ENCODE measurements around the gene ARAP1. TPM values are rescaled to one million over a fixed set of nuclear protein-coding genes. Genes with fewer than 3 reads are reported as not detected.

The ARAP1 gene
- polyA plus RNA-seq, 1 donor (not counting 4 experiments of a cell fraction or from before 2014, with no cell fraction given) = 32.8 TPM

DNA sequence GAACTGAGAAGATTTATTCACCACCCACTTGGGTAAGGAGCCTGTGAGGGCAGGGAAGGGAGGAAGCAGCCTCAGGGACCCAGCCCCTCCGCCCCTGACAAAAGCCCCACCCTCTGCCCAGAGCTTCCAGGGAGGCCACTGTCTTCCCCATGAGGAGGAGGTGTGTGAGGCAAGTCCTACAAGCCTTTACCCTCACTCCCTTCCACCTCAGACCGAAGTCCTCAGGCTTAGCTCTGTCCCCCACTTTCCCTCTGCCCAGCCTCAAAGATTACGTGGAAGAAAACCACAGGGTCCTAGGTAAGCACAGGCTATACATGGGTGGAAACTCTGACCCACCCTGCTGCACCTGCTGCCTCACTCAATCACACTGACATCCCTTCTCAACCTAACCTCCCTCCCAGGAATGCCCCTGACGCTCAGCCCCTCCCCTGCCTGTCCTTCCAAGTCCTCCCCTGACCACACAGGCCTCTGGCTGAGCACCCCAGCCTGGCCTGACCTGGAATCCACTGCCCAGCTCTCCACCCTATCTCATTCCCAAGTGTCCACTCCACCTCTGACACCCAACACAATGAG, 3.6 kb upstream of the ARAP1 start:
- TF ChIP-seq EZH2 (IDR thresholded peaks at IDR 0.05; ENCODE audit: low read length) = no peak
- TF ChIP-seq, protein P1, sequence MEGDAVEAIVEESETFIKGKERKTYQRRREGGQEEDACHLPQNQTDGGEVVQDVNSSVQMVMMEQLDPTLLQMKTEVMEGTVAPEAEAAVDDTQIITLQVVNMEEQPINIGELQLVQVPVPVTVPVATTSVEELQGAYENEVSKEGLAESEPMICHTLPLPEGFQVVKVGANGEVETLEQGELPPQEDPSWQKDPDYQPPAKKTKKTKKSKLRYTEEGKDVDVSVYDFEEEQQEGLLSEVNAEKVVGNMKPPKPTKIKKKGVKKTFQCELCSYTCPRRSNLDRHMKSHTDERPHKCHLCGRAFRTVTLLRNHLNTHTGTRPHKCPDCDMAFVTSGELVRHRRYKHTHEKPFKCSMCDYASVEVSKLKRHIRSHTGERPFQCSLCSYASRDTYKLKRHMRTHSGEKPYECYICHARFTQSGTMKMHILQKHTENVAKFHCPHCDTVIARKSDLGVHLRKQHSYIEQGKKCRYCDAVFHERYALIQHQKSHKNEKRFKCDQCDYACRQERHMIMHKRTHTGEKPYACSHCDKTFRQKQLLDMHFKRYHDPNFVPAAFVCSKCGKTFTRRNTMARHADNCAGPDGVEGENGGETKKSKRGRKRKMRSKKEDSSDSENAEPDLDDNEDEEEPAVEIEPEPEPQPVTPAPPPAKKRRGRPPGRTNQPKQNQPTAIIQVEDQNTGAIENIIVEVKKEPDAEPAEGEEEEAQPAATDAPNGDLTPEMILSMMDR (optimal IDR thresholded peaks at IDR 0.05 in 1 of 3, IDR thresholded peaks at IDR 0.05 in 1 of 3, conservative IDR thresholded peaks at IDR 0.05 in 1 of 3; ENCODE audit: extremely low read depth in 1 of 3, insufficient read depth in 2 of 3, low read length in 3 of 3) = no peak
- Histone ChIP-seq H2AFZ (ENCODE audit: control insufficient read depth, low read length) (no peak overlapping the region), H3K9ac (ENCODE audit: control insufficient read depth, extremely low read depth, insufficient read depth, low read length) (no peak overlapping the region), H3K4me1 (ENCODE audit: control insufficient read depth, extremely low read depth, insufficient read depth, low read length) (peaks cover 23% of the 10 kb centered on the region), H3K9me3 (ENCODE audit: control insufficient read depth, low read depth, low read length) (no peaks in the 10 kb centered on the region), H3K4me3 (ENCODE audit: control insufficient read depth in 2 of 3, extremely low read depth in 1 of 3, insufficient read depth in 2 of 3, low read depth in 1 of 3, low read length in 3 of 3) (no peak overlapping the region), H3K36me3 (ENCODE audit: control insufficient read depth in 2 of 2, extremely low read depth in 1 of 2, insufficient read depth in 2 of 2, low read length in 2 of 2) (peaks cover 2 to 5% of the 10 kb centered on the region in 2 experiments), H3K27ac (ENCODE audit: control insufficient read depth, insufficient read depth, low read length) (no peak overlapping the region), H3K79me2 (ENCODE audit: control insufficient read depth, insufficient read depth, low read length) (peaks cover 9% of the 10 kb centered on the region), H4K20me1 (ENCODE audit: control insufficient read depth, extremely low read depth, insufficient read depth, low read length) (no peaks in the 10 kb centered on the region), H3K27me3 (ENCODE audit: control insufficient read depth, extremely low read depth, insufficient read depth, low read length) (no peaks in the 10 kb centered on the region), H3K9me1 (ENCODE audit: control insufficient read depth, extremely low read depth, insufficient read depth, low read length) (no peaks in the 10 kb centered on the region), H3K4me2 (ENCODE audit: control insufficient read depth, extremely low read depth, insufficient read depth, low read depth, low read length) (no peak overlapping the region)
- FAIRE-seq = no peak
- dilution Hi-C loops (cut with MboI; ENCODE audit: extremely low pct_ligation_motif_present, low sequenced_read_pairs) = loop anchor here (10.0 kb wide), 1 partner anchor 59 kb away; the partner anchor contains the start of gene ATG16L2
- no peak for DNase-seq (ENCODE audit: low read depth, low spot score)

DNA sequence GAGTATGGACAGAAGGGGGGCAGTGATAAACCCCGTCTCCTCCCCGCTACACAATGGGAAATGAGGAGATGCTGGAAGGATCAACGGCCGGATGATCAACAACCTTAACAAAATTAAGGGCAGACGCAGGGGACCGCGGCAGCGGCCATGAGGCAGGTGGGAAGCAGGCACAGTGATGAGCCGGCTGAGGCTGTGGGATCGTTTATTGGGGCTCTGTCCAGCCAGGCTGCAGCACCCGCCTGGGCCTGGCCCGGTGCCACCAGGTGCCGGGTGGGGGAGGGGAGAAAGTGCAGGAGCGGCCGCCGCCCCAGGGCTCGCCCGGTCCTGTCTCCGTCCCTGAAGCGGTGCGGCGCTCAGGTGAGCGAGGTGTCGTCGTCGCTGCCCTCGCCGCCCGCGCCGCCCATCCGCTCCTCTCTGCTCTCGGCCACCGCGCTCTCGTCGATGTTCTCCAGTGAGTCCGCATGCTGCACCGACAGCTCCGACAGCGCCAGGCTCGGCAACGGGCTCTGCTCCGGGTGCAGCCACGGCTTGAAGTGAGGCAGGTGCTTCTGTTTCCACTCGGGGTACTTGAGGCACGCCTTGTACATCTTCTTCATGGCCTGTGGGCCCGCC, 2.4 kb upstream of the ARAP1 start:
- Histone ChIP-seq H3K36me3 (ENCODE audit: control insufficient read depth in 2 of 2, extremely low read depth in 1 of 2, insufficient read depth in 2 of 2, low read length in 2 of 2) (peaks cover 2 to 5% of the 10 kb centered on the region in 2 experiments), H3K4me1 (ENCODE audit: control insufficient read depth, extremely low read depth, insufficient read depth, low read length) (peaks cover 24% of the 10 kb centered on the region), H3K27ac (ENCODE audit: control insufficient read depth, insufficient read depth, low read length) (no peak overlapping the region), H3K9me3 (ENCODE audit: control insufficient read depth, low read depth, low read length) (no peaks in the 10 kb centered on the region), H2AFZ (ENCODE audit: control insufficient read depth, low read length) (no peak overlapping the region), H4K20me1 (ENCODE audit: control insufficient read depth, extremely low read depth, insufficient read depth, low read length) (no peaks in the 10 kb centered on the region), H3K9ac (ENCODE audit: control insufficient read depth, extremely low read depth, insufficient read depth, low read length) (no peak overlapping the region), H3K79me2 (ENCODE audit: control insufficient read depth, insufficient read depth, low read length) (peaks cover 10% of the 10 kb centered on the region), H3K27me3 (ENCODE audit: control insufficient read depth, extremely low read depth, insufficient read depth, low read length) (no peaks in the 10 kb centered on the region), H3K9me1 (ENCODE audit: control insufficient read depth, extremely low read depth, insufficient read depth, low read length) (no peaks in the 10 kb centered on the region), H3K4me3 (ENCODE audit: control insufficient read depth in 2 of 3, extremely low read depth in 1 of 3, insufficient read depth in 2 of 3, low read depth in 1 of 3, low read length in 3 of 3) (no peak overlapping the region), H3K4me2 (ENCODE audit: control insufficient read depth, extremely low read depth, insufficient read depth, low read depth, low read length) (no peak overlapping the region)
- DNase-seq (ENCODE audit: low read depth, low spot score) (no peak), FAIRE-seq (no peak)
- no peak for TF ChIP-seq EZH2 (IDR thresholded peaks at IDR 0.05; ENCODE audit: low read length)
- TF ChIP-seq, protein P1 (optimal IDR thresholded peaks at IDR 0.05 in 1 of 3, IDR thresholded peaks at IDR 0.05 in 1 of 3, conservative IDR thresholded peaks at IDR 0.05 in 1 of 3; ENCODE audit: extremely low read depth in 1 of 3, insufficient read depth in 2 of 3, low read length in 3 of 3) = no peak
- dilution Hi-C loops (cut with MboI; ENCODE audit: extremely low pct_ligation_motif_present, low sequenced_read_pairs) = loop anchor here (10.0 kb wide), 1 partner anchor 60 kb away; the partner anchor contains the start of gene ATG16L2
